Hematopoietic multipotent progenitor cell treated with erythropoietin and hydrocortisone succinate and interleukin-3 and kit ligand, for 15 days (in vitro differentiated cells): Measurements from ENCODE around the gene ARFGAP1.

Source experiments
- DNase-seq: peaks from one replicate; pipeline ENCODE4 v3.0.0-alpha.2; 2015; ENCODE audit warnings: low spot score

The ARFGAP1 gene

GRCh38 chr20:63280371-63280770 is 7.8 kb downstream of the ARFGAP1 start:
- no peak for DNase-seq

- DNase-seq = no peak
These were observed 8.4 kb downstream of the ARFGAP1 start for GRCh38 chr20:63280929-63281545.

GRCh38 chr20:63281742-63282665 is 9.4 kb downstream of the ARFGAP1 start:
- DNase-seq = no peak

GRCh38 chr20:63282946-63283345 is 10.3 kb downstream of the ARFGAP1 start:
- DNase-seq = no peak

GRCh38 chr20:63283397-63284082 is 10.9 kb downstream of the ARFGAP1 start:
- DNase-seq = no peak

- DNase-seq = no peak
These were observed 11.4 kb downstream of the ARFGAP1 start for GRCh38 chr20:63284083-63284440.

- no peak for DNase-seq
These were observed 11.9 kb downstream of the ARFGAP1 start for GRCh38 chr20:63284544-63284949.

GRCh38 chr20:63284981-63285524 is 12.4 kb downstream of the ARFGAP1 start:
- DNase-seq = no peak

GRCh38 chr20:63285636-63286615 is 13.3 kb downstream of the ARFGAP1 start:
- DNase-seq = no peak

GRCh38 chr20:63286781-63287696 is 14.4 kb downstream of the ARFGAP1 start:
- DNase-seq = no peak

- no peak for DNase-seq
These were observed 15.3 kb downstream of the ARFGAP1 start for GRCh38 chr20:63287697-63288580.

- DNase-seq = no peak
These were observed 16.1 kb downstream of the ARFGAP1 start for GRCh38 chr20:63288581-63289251.

- no peak for DNase-seq
These were observed 16.9 kb downstream of the ARFGAP1 start for GRCh38 chr20:63289311-63290135.

- DNase-seq = no peak
These were observed 17.6 kb downstream of the ARFGAP1 start for GRCh38 chr20:63290136-63290676.

- peak; percentile 33 for DNase-seq
These were observed 18.3 kb downstream of the ARFGAP1 start for GRCh38 chr20:63290677-63291472.

GRCh38 chr20:63291811-63292210 is 19.2 kb downstream of the ARFGAP1 start:
- no peak for DNase-seq

- DNase-seq = no peak
These were observed 19.7 kb downstream of the ARFGAP1 start for GRCh38 chr20:63292292-63292701.
